H1 (cell line): ENCODE results near the gene STK39. TPM values are rescaled to one million over a fixed set of nuclear protein-coding genes. Genes with fewer than 3 reads are reported as not detected.

Experiments used
- JUND ChIP-seq: IDR thresholded peaks from 2 replicates; pipeline ENCODE4 v1.6.1; 2011; ENCODE audit warnings: mild to moderate bottlenecking, improper control_type of control experiment, low read length
- KDM1A ChIP-seq: fragments of 200-600, 300-600 bp; sonication (generic); IDR thresholded peaks from 2 replicates; pipeline ENCODE4 v1.7.1; 2016; ENCODE audit warnings: mild to moderate bottlenecking, low read length, borderline replicate concordance
- RFX5 ChIP-seq: IDR thresholded peaks from 2 replicates; pipeline ENCODE4 v1.6.1; 2011; ENCODE audit warnings: low read depth, low read length, improper control_type of control experiment, borderline replicate concordance
- RXRA ChIP-seq: IDR thresholded peaks from 2 replicates; pipeline ENCODE4 v1.6.1; 2011; ENCODE audit warnings: low read depth, mild to moderate bottlenecking, low read length, moderate library complexity; ENCODE audit not compliant: insufficient read depth
- TEAD4 ChIP-seq: IDR thresholded peaks from 2 replicates; pipeline ENCODE4 v1.6.1; 2012; ENCODE audit warnings: low read depth, low read length, inconsistent platforms, mixed read lengths
- polyA plus RNA-seq, 7 experiments: library from polyadenylated mRNA; depleted of rRNA in 3 of 7; stranded (reverse) in 5 of 7; unstranded in 2 of 7; fragments of >200 nt in 5 of 7; fragments of 200-250 nt in 2 of 7; gene quantifications; 1 replicate in 5 of 7; 2 replicates in 1 of 7; 4 replicates in 1 of 7; pipeline versions ENCODE4 v1.2.1 to v1.2.3, GENCODE V29; 2011 to 2013; ENCODE audit warnings: missing spikeins in 2 of 7, mixed read lengths in 2 of 7
- total RNA-seq: library from RNA; stranded (reverse); fragmentation: NEBNext Ultra II Directional; extraction: Animal tissue kit (Norgen Biotek cat#: 25700); gene quantifications from 2 replicates; pipeline ENCODE4 v1.2.1, GENCODE V29; 2021
- TF ChIP-seq, protein P1 (sequence below): fragments of 300-600 bp; sonication (generic); IDR thresholded peaks from 2 replicates; pipeline ENCODE4 v1.7.1; 2012; ENCODE audit warnings: low read length, moderate library complexity, mild to moderate bottlenecking, inconsistent platforms; ENCODE audit not compliant: insufficient replicate concordance
- TF ChIP-seq, protein P2 (sequence below): IDR thresholded peaks from 2 replicates; pipeline ENCODE4 v1.6.1; 2012; ENCODE audit warnings: low read length, inconsistent platforms

STK39 gene
- total and polyA plus RNA-seq, 2 of the 8 experiments (the other 6 are each of a cell fraction or from before 2014, with no cell fraction given) = 13.7 to 23.8 TPM

DNA sequence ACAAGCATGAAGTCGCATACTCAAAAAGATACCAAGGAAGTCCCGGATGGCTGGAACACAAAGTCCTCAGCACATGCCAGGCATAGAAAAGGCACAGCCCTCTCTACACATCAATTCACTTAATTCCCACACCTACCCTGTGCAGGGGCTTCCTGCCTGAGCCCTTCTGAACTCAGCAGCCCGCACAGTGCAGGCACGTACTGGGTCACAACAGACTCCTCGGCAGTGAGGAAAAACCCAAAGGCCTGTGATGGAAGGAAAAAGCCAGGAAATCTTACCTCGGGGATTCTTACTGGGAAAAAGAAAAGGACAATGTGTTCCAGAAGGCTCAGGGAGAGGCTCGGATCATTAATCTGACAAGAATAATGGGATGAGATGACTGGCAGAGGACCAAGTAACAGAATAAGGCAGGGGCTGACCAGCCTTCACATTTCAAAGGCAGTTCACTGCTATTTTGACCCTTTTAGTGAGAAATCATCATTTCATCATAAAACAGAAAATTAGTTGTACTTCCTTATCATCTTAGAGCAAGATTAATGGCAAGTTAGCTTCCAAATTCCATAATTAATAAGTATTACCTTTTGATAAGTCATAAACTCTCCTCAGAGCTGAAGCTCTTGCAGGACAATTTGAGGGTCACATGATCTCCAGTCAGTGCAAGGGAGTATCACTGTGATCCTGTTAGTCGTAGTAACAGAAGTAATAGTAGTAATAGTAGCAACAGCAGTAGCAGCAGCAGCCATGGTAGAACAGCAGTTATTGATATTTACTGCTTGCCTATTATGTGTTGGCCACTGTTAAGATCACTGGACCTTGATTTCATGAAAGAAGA, 87.4 kb downstream of the STK39 start (continued):
- TF ChIP-seq, protein P1, sequence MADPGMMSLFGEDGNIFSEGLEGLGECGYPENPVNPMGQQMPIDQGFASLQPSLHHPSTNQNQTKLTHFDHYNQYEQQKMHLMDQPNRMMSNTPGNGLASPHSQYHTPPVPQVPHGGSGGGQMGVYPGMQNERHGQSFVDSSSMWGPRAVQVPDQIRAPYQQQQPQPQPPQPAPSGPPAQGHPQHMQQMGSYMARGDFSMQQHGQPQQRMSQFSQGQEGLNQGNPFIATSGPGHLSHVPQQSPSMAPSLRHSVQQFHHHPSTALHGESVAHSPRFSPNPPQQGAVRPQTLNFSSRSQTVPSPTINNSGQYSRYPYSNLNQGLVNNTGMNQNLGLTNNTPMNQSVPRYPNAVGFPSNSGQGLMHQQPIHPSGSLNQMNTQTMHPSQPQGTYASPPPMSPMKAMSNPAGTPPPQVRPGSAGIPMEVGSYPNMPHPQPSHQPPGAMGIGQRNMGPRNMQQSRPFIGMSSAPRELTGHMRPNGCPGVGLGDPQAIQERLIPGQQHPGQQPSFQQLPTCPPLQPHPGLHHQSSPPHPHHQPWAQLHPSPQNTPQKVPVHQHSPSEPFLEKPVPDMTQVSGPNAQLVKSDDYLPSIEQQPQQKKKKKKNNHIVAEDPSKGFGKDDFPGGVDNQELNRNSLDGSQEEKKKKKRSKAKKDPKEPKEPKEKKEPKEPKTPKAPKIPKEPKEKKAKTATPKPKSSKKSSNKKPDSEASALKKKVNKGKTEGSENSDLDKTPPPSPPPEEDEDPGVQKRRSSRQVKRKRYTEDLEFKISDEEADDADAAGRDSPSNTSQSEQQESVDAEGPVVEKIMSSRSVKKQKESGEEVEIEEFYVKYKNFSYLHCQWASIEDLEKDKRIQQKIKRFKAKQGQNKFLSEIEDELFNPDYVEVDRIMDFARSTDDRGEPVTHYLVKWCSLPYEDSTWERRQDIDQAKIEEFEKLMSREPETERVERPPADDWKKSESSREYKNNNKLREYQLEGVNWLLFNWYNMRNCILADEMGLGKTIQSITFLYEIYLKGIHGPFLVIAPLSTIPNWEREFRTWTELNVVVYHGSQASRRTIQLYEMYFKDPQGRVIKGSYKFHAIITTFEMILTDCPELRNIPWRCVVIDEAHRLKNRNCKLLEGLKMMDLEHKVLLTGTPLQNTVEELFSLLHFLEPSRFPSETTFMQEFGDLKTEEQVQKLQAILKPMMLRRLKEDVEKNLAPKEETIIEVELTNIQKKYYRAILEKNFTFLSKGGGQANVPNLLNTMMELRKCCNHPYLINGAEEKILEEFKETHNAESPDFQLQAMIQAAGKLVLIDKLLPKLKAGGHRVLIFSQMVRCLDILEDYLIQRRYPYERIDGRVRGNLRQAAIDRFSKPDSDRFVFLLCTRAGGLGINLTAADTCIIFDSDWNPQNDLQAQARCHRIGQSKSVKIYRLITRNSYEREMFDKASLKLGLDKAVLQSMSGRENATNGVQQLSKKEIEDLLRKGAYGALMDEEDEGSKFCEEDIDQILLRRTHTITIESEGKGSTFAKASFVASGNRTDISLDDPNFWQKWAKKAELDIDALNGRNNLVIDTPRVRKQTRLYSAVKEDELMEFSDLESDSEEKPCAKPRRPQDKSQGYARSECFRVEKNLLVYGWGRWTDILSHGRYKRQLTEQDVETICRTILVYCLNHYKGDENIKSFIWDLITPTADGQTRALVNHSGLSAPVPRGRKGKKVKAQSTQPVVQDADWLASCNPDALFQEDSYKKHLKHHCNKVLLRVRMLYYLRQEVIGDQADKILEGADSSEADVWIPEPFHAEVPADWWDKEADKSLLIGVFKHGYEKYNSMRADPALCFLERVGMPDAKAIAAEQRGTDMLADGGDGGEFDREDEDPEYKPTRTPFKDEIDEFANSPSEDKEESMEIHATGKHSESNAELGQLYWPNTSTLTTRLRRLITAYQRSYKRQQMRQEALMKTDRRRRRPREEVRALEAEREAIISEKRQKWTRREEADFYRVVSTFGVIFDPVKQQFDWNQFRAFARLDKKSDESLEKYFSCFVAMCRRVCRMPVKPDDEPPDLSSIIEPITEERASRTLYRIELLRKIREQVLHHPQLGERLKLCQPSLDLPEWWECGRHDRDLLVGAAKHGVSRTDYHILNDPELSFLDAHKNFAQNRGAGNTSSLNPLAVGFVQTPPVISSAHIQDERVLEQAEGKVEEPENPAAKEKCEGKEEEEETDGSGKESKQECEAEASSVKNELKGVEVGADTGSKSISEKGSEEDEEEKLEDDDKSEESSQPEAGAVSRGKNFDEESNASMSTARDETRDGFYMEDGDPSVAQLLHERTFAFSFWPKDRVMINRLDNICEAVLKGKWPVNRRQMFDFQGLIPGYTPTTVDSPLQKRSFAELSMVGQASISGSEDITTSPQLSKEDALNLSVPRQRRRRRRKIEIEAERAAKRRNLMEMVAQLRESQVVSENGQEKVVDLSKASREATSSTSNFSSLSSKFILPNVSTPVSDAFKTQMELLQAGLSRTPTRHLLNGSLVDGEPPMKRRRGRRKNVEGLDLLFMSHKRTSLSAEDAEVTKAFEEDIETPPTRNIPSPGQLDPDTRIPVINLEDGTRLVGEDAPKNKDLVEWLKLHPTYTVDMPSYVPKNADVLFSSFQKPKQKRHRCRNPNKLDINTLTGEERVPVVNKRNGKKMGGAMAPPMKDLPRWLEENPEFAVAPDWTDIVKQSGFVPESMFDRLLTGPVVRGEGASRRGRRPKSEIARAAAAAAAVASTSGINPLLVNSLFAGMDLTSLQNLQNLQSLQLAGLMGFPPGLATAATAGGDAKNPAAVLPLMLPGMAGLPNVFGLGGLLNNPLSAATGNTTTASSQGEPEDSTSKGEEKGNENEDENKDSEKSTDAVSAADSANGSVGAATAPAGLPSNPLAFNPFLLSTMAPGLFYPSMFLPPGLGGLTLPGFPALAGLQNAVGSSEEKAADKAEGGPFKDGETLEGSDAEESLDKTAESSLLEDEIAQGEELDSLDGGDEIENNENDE = no peak
- no peak for TF ChIP-seq RFX5
- TF ChIP-seq KDM1A = no peak
- TF ChIP-seq JUND = no peak
- TF ChIP-seq TEAD4 = no peak
- no peak for TF ChIP-seq RXRA
- TF ChIP-seq, protein P2, sequence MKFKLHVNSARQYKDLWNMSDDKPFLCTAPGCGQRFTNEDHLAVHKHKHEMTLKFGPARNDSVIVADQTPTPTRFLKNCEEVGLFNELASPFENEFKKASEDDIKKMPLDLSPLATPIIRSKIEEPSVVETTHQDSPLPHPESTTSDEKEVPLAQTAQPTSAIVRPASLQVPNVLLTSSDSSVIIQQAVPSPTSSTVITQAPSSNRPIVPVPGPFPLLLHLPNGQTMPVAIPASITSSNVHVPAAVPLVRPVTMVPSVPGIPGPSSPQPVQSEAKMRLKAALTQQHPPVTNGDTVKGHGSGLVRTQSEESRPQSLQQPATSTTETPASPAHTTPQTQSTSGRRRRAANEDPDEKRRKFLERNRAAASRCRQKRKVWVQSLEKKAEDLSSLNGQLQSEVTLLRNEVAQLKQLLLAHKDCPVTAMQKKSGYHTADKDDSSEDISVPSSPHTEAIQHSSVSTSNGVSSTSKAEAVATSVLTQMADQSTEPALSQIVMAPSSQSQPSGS = no peak
